Measurements from ENCODE around the gene GFOD1.
"Not testable (repeated sequence)": the region's sequence is repeated elsewhere in the genome, so short reads cannot be mapped to it uniquely, and the experiment has no call there.

The GFOD1 gene

GRCh38 chr6:13511913-13512717 lies 24.7 kb upstream of the GFOD1 start:
- no peak for DNase-seq (ENCODE audit: low read depth in 2 of 2)

GRCh38 chr6:13511141-13511571 lies 23.8 kb upstream of the GFOD1 start:
- not testable (repeated sequence) for DNase-seq (ENCODE audit: low read depth in 2 of 2)

GRCh38 chr6:13510433-13510832 lies 23.0 kb upstream of the GFOD1 start:
- DNase-seq (ENCODE audit: low read depth in 2 of 2) = not testable (repeated sequence)

- DNase-seq (ENCODE audit: low read depth in 2 of 2) = no peak
Observed at GRCh38 chr6:13508711-13509705, 21.6 kb upstream of the GFOD1 start.

GRCh38 chr6:13507306-13507860 lies 20.0 kb upstream of the GFOD1 start:
- DNase-seq (ENCODE audit: low read depth in 2 of 2) = no peak

- no peak for DNase-seq (ENCODE audit: low read depth in 2 of 2)
Observed at GRCh38 chr6:13505345-13505734, 17.9 kb upstream of the GFOD1 start.

GRCh38 chr6:13504611-13505344 lies 17.4 kb upstream of the GFOD1 start:
- no peak for DNase-seq (ENCODE audit: low read depth in 2 of 2)

GRCh38 chr6:13500915-13501314 lies 13.5 kb upstream of the GFOD1 start:
- DNase-seq (ENCODE audit: low read depth in 2 of 2) = no peak

- no peak for DNase-seq (ENCODE audit: low read depth in 2 of 2)
Observed at GRCh38 chr6:13500264-13500663, 12.9 kb upstream of the GFOD1 start.

- no peak for DNase-seq (ENCODE audit: low read depth in 2 of 2)
Observed at GRCh38 chr6:13496513-13497190, 9.3 kb upstream of the GFOD1 start.

GRCh38 chr6:13495818-13496217 lies 8.4 kb upstream of the GFOD1 start:
- no peak for DNase-seq (ENCODE audit: low read depth in 2 of 2)

GRCh38 chr6:13495112-13495776 lies 7.8 kb upstream of the GFOD1 start:
- DNase-seq (ENCODE audit: low read depth in 2 of 2) = no peak

GRCh38 chr6:13494137-13494536 lies 6.7 kb upstream of the GFOD1 start:
- DNase-seq (ENCODE audit: low read depth in 2 of 2) = no peak

- no peak for DNase-seq (ENCODE audit: low read depth in 2 of 2)
Observed at GRCh38 chr6:13493147-13493546, 5.7 kb upstream of the GFOD1 start.

- DNase-seq (ENCODE audit: low read depth in 2 of 2) = no peak
Observed at GRCh38 chr6:13492357-13492756, 5.0 kb upstream of the GFOD1 start.

- no peak for DNase-seq (ENCODE audit: low read depth in 2 of 2)
Observed at GRCh38 chr6:13491538-13491937, 4.1 kb upstream of the GFOD1 start.

- DNase-seq (ENCODE audit: low read depth in 2 of 2) = no peak
Observed at GRCh38 chr6:13490402-13490801, 3.0 kb upstream of the GFOD1 start.

GRCh38 chr6:13488896-13489237 lies 1.5 kb upstream of the GFOD1 start:
- DNase-seq (ENCODE audit: low read depth in 2 of 2) = no peak

- DNase-seq (ENCODE audit: low read depth in 2 of 2) = no peak
Observed at GRCh38 chr6:13488015-13488895, 855 bp upstream of the GFOD1 start.

Measured in stimulated activated CD8-positive, alpha-beta memory T cell treated with anti-CD3 and anti-CD28 coated beads, Interleukin-15, amount 100 ng/mL, for 48 hours (primary cell).